T1000 (cell line): ENCODE measurements around the gene AOC3.
"Not testable (repeated sequence)": the region's sequence is repeated elsewhere in the genome, so short reads cannot be mapped to it uniquely, and the experiment has no call there.

Experiments used
- DNase-seq: peaks from one replicate; lab custom pipeline; 2025; ENCODE audit warnings: mixed read lengths; lab: John Stamatoyannopoulos, UW

AOC3 gene

GRCh38 chr17:42844761-42845555 lies 6.0 kb upstream of the AOC3 start:
- DNase-seq = no peak

DNA sequence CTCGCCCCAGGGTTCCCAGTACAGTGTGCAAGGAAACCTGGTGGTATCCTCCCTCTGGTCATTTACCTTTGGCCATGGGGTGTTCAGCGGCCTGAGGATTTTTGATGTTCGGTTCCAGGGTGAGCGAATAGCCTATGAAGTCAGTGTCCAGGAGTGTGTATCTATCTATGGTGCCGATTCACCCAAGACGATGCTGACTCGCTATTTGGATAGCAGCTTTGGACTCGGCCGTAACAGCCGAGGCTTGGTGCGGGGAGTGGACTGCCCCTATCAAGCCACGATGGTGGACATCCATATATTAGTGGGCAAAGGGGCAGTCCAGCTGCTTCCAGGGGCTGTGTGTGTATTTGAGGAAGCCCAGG lies 5.5 kb upstream of the AOC3 start:
- DNase-seq = no peak

GRCh38 chr17:42845918-42846593 lies 4.9 kb upstream of the AOC3 start:
- no peak for DNase-seq

DNA sequence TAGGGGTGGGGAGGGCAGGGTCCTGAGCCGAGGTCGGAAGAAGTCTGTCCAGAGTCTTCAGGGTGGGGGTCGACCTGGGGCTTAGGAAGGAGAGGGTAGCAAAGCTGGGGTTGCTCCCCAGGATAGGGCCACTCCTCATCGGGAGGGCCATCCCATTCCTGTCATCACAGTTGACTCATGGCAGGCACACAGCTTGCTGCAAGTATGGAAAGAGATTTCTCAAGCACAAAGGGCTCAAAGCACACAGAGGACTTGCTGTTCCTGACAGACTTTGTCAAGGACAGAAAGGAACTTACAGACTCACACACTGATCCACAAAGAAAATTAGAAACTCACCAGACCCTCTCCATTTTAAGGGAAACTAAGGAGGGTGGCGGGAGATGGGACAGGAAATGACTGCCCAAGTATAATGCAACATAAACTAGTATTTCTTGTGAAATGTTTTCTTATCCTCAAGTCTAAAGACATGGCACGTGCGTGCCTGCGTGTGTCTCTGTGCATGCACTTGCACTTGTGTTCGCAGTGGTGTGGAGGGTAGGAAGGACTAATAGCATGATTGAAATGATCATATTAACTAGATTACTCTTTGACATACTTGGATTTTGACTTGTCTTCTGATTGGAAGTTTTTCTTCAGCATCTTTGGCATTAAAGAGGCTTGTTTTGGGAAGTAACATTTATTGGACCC lies 4.3 kb upstream of the AOC3 start:
- no peak for DNase-seq

- DNase-seq = no peak
Measured at GRCh38 chr17:42848093-42848492, 2.9 kb upstream of the AOC3 start.

- no peak for DNase-seq
Measured at GRCh38 chr17:42849031-42849430, 2.0 kb upstream of the AOC3 start.

DNA sequence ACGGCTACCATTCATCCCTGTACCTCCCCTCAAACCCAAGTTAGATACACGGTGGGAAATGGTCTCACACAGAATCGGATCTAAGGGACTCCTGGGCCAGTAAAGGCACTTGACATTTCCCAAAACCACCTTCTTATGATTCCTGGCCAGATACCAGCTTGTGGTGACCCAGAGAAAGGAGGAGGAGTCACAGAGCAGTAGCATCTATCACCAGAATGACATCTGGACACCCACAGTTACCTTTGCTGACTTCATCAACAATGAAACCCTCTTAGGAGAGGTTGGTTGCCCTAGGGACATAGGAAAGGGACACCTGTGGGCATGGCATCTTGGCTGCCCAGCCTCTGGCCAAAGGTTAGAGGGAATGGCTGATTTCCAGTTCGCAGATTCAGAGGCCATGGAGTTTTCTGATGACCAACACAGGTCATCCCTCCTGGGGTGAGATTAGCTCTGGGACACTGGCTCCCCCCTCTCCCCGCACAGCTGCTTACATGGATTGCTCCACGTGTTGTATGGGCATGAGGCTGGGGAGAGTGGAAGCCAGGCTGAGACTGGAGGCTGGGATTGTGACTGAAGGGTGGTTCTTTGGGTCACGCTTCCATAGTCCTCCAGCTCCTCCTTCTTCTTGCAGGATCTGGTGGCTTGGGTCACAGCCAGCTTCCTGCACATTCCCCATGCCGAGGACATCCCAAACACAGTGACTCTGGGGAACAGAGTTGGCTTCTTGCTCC lies 1.4 kb upstream of the AOC3 start:
- DNase-seq = no peak

- DNase-seq = not testable (repeated sequence)
Measured at GRCh38 chr17:42851371-42852240, 607 bp downstream of the AOC3 start.

DNA sequence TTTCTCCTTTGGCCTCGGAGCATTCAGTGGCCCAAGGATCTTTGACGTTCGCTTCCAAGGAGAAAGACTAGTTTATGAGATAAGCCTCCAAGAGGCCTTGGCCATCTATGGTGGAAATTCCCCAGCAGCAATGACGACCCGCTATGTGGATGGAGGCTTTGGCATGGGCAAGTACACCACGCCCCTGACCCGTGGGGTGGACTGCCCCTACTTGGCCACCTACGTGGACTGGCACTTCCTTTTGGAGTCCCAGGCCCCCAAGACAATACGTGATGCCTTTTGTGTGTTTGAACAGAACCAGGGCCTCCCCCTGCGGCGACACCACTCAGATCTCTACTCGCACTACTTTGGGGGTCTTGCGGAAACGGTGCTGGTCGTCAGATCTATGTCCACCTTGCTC lies 1.4 kb downstream of the AOC3 start:
- no peak for DNase-seq

- no peak for DNase-seq
Measured at GRCh38 chr17:42853004-42853403, 2.0 kb downstream of the AOC3 start.

GRCh38 chr17:42853597-42853967 lies 2.6 kb downstream of the AOC3 start:
- no peak for DNase-seq

DNA sequence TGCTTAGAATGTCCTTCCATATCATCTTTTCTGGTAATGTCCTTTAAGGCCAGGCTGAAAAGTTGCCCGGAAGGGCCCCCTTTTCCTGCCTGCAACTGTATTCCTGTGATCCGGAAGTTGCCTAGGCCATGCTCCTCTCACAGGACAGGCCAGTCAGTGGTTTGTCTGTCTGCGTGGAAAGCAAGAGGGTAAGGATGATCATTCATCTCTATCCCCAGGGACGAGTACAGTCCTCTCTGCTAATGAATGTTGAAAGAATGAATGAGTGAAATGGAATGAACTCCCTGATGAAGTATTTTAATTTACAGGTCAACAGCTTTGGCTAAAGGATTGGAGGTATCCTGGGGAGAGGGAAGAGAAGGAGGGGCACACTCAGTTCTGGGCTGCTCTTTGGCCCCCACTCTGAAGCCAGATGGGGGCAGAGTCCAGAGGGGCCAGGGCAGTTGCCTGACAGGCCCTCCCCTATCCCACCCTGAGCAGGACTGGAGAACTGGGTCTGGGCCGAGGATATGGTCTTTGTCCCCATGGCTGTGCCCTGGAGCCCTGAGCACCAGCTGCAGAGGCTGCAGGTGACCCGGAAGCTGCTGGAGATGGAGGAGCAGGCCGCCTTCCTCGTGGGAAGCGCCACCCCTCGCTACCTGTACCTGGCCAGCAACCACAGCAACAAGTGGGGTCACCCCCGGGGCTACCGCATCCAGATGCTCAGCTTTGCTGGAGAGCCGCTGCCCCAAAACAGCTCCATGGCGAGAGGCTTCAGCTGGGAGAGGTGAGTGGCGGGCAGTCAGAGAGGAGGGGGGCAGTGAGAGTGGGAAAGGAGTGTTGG lies 3.2 kb downstream of the AOC3 start:
- DNase-seq = no peak

DNA sequence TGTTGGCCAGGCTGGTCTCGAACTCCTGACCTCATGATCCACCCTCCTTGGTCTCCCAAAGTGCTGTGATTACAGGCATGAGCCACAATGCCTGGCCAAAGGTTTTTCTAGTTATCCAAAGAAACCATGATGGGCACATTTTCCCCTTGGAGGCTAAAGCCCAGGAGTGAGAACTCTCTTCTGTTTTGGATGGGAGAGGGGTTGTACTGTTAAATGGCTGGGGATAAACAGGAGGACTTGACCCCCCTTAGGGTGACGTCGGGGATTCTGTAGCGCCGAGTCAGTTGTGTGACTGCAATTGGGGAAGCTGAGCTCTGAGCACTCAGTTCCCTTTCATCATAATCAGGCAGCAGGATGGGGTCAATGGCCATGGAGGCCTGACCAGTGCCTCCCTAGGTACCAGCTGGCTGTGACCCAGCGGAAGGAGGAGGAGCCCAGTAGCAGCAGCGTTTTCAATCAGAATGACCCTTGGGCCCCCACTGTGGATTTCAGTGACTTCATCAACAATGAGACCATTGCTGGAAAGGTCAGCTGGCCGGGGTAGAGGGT lies 4.1 kb downstream of the AOC3 start:
- DNase-seq = no peak

GRCh38 chr17:42856093-42856492 lies 5.1 kb downstream of the AOC3 start:
- not testable (repeated sequence) for DNase-seq

DNA sequence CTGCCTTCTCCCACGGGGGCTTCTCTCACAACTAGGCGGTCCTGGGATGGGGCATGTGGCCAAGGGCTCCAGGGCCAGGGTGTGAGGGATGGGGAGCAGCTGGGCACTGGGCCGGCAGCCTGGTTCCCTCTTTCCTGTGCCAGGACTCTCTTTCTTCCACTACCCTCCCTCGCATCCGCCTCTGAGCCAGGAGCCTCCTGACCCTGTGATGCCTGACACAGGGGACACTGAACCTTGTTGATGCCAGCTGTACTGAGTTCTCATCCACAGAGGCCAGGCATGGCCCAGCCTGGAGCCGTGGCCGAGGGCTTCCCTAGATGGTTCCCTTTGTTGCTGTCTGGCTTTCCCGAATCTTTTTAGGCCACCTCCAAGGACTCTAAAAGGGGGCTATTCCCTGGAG lies 5.5 kb downstream of the AOC3 start:
- not testable (repeated sequence) for DNase-seq

DNA sequence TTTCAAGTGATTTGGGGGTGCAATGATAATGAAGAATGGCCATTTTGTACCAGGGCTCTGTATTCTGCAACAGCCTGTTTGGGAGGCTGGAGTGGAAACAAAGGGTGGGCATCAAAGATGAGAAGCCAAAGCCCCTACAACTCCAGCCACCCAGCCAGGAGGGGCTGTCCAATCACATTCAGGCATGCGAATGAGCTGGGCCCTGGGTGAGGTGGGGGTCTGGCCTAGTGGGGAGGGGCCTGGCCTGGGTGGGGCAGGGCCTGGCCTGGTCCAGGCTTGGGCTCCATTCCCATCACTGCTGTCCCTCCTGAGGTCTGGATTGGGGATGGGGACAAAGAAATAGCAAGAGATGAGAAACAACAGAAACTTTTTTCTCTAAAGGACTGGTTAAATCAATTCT lies 6.4 kb downstream of the AOC3 start:
- DNase-seq = no peak

- DNase-seq = no peak
Measured at GRCh38 chr17:42865638-42866094, 14.7 kb downstream of the AOC3 start.

GRCh38 chr17:42866216-42866615 lies 15.2 kb downstream of the AOC3 start:
- DNase-seq = no peak

GRCh38 chr17:42866631-42867575 lies 15.9 kb downstream of the AOC3 start:
- no peak for DNase-seq
